ENCODE results near the gene SIRT5. TPM values are rescaled to one million over a fixed set of nuclear protein-coding genes. Genes with fewer than 3 reads are reported as not detected.

The SIRT5 gene
- total RNA-seq, 1 experiment from 2014 or later, result 14.3 TPM

DNA sequence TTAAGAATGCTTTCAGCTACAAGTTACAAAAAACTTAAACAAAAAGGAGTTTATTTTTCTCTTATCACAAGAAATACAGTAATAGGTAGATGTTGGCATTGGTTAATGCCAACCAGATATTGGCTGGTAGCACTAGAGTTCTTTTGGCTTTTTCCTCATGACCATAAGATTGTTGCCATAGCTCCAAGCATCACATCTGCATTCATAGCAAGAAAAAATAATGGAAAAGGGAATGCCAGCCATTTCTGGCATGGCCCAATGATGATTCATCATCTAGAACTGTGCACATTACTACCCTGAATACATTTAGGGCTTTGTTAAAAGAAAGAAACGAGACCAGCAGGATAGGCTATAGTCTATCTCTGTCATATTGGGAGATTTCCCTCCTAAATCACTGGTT is 20.8 kb upstream of the SIRT5 start:
- Histone ChIP-seq H3K79me2 (ENCODE audit: insufficient read depth, low read length) (no peaks in the 10 kb centered on the region), H3K14ac (ENCODE audit: insufficient read depth, low read length) (no peak overlapping the region), H3K4me1 (ENCODE audit: insufficient read depth, low read length) (no peaks in the 10 kb centered on the region; the same call in 1 of the 2 replicates), H3K4ac (ENCODE audit: low read depth, low read length) (no peak overlapping the region), H3T11ph (ENCODE audit: low read length) (no peak overlapping the region), H2BK5ac (ENCODE audit: insufficient read length, low read length) (no peak overlapping the region), H2AK5ac (ENCODE audit: insufficient read length, low read length) (no peak overlapping the region), H4K91ac (ENCODE audit: insufficient read length, low read depth, low read length) (no peak overlapping the region), H4K8ac (replicated peaks; ENCODE audit: insufficient read length, low read depth, low read length) (no peak overlapping the region), H4K20me1 (ENCODE audit: control insufficient read depth, insufficient read depth, insufficient read length) (no peaks in the 10 kb centered on the region), H4K5ac (ENCODE audit: insufficient read length, low read depth, low read length) (no peak overlapping the region), H3K18ac (ENCODE audit: insufficient read length, low read depth, low read length) (no peak overlapping the region), H3K56ac (ENCODE audit: insufficient read length, low read depth, low read length) (no peak overlapping the region), H2BK15ac (ENCODE audit: low read depth, low read length) (no peak overlapping the region), H3K27me3 (ENCODE audit: insufficient read depth, low read length) (no peaks in the 10 kb centered on the region), H2BK12ac (ENCODE audit: insufficient read length, low read depth, low read length) (no peak overlapping the region), H2BK120ac (ENCODE audit: low read depth, low read length, poor library complexity, severe bottlenecking) (no peak overlapping the region), H3K23me2 (ENCODE audit: insufficient read length, low read depth, low read length, poor library complexity, severe bottlenecking) (no peaks in the 10 kb centered on the region), H3K23ac (ENCODE audit: insufficient read length, low read depth, low read length) (no peak overlapping the region), H3K9me3 (ENCODE audit: control insufficient read depth, low read depth, low read length) (no peaks in the 10 kb centered on the region), H3K27ac (ENCODE audit: insufficient read length, low read depth, low read length) (no peak overlapping the region), H3K9ac (ENCODE audit: extremely low read depth, insufficient read length, low read length) (no peak overlapping the region), H3K79me1 (ENCODE audit: insufficient read depth, low read depth, low read length, poor library complexity, severe bottlenecking) (no peaks in the 10 kb centered on the region), H3K4me2 (ENCODE audit: insufficient read depth, insufficient read length, low read length) (no peak overlapping the region), H2BK20ac (ENCODE audit: low read depth, low read length, poor library complexity, severe bottlenecking) (no peak overlapping the region), H2AFZ (ENCODE audit: low read length) (no peak overlapping the region)
- 0 out of 7 replicates have a peak, but pooled peaks cover 0 to 2% (median 0%) of the 10 kb centered on the region in 3 experiments for H3K36me3 Mint-ChIP-seq (ENCODE audit: insufficient read depth in 1 of 3, low read depth in 3 of 3)
- no peak for TF ChIP-seq CTCF (conservative IDR thresholded peaks at IDR 0.05)
- H3K4me1 Mint-ChIP-seq, result peaks cover 23 to 27% of the 10 kb centered on the region in 2 experiments
- DNase-seq, result no peak
- no peaks in the 10 kb centered on the region; a peak in 1 of 5 replicates for H3K9me3 Mint-ChIP-seq
- H3K4me3 Mint-ChIP-seq, result no peak overlapping the region
- H3K27me3 Mint-ChIP-seq (ENCODE audit: low read depth), result no peaks in the 10 kb centered on the region; the same call in 1 of the 2 replicates
- H3K27ac Mint-ChIP-seq, result no peak overlapping the region
- WGBS (ENCODE audit: extremely low coverage, insufficient read length, low lambda C conversion rate), result no CpG with 5 or more reads among the region's 1 CpG
